Measurements from ENCODE around the gene TRNAU1AP. TPM values are rescaled to one million over a fixed set of nuclear protein-coding genes. Genes with fewer than 3 reads are reported as not detected.
A peak's percentile ranks its signal among the peaks of the same experiment; 100 is the strongest.
"Not testable (repeated sequence)": the region's sequence is repeated elsewhere in the genome, so short reads cannot be mapped to it uniquely, and the experiment has no call there.

The TRNAU1AP gene
- total and polyA plus RNA-seq, 2 of the 13 experiments (the other 11 are each of a cell fraction or from before 2014, with no cell fraction given), result 29.0 to 42.9 TPM

DNA sequence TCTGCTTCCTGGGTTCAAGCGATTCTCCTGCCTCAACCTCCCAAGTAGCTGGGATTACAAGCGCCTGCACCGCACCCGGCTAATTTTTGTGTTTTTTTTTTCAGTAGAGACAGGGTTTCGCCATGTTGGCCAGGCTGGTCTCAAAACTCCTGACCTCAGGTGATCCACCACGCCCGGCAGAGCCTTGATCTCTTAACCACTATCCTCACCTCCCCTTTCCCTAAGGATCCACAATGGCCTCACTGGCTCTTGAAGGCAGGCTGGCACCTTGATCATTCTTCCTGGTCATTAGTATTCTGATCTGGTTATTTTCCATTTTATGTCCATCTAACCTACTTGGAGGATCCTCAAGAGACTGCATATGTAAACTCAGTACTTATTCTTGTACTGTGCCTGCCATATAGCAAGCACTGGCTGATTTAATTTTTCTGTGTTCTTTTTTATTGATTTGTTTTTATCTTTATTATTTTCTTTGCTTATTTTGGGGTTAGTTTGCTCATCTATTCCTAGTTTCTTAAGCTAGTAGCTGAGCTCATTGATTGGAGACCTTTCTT, 40.8 kb upstream of the TRNAU1AP start (continued):
- peak; percentile 99 for TF ChIP-seq RBM22 (optimal IDR thresholded peaks at IDR 0.05; ENCODE audit: low read length)

DNA sequence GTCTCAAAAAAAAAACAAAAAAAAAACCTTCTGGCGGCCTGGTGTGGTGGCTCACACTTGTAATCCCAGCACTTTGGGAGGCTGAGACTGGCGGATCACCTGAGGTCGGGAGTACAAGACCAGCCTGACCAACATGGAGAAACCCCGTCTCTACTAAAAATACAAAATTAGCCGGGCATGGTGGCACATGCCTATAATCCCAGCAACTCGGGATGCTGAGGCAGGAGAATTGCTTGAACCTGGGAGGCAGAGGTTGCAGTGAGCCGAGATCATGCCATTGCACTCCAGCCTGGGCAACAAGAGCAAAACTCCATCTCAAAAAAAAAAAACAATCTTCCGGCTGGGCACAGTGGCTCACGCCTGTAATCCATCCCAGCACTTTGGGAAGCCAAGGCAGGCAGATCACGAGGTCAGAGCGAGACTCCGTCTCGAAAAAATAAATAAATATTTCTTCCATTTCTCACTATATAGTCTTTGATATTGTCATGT, 38.4 kb upstream of the TRNAU1AP start:
- CTCF ChIA-PET (ENCODE audit: low intra/inter-chr PET ratio, low total read pairs); H3K9me3 ChIP-seq (ENCODE audit: low read length); BruUV-seq (replicated peaks); H3K9ac ChIP-seq (ENCODE audit: insufficient read depth, low read depth, low read length); H3K4me2 ChIP-seq (ENCODE audit: low read depth, low read length); DNase-seq (ENCODE audit: low spot score); H3K4me3 ChIP-seq (replicated peaks in 1 of 3; ENCODE audit: insufficient read depth in 1 of 3, low read depth in 2 of 3, low read length in 3 of 3); in situ Hi-C loops (cut with HindIII; ENCODE audit: extremely low pct_ligation_motif_present, low pct_unique_long_range_greater_than_20kb); H2AFZ ChIP-seq (ENCODE audit: low read length); H3K27me3 ChIP-seq (ENCODE audit: control insufficient read depth in 1 of 2, insufficient read depth in 2 of 2, low read length in 2 of 2); FAIRE-seq; ATAC-seq: not testable (repeated sequence)
- Histone ChIP-seq H3K36me3 (replicated peaks in 1 of 2; ENCODE audit: control insufficient read depth in 1 of 2, insufficient read depth in 2 of 2, low read length in 2 of 2) (peaks cover 3 to 23% of the 10 kb centered on the region in 2 experiments), H3K4me1 (ENCODE audit: insufficient read depth, low read length) (peaks cover 51% of the 10 kb centered on the region), H3K27ac (ENCODE audit: extremely low read length, insufficient read depth, low read length) (peak overlapping the region; percentile 24), H3K79me2 (ENCODE audit: insufficient read depth, low read length) (peaks cover 17% of the 10 kb centered on the region), H4K20me1 (ENCODE audit: insufficient read depth, low read length) (peaks cover 65% of the 10 kb centered on the region)
- POLR2A ChIA-PET, result interaction anchor here (1.2 to 1.8 kb wide), 2 partner anchors 9 to 65 kb away, joined by 3 to 8 read pairs; partner anchors contain the start of gene RCC1
- 0 out of 2 replicates have a peak, but pooled peaks have one; percentile 13 for TF ChIP-seq ZNF510 (CRISPR knock-in tag; IDR thresholded peaks at IDR 0.05; ENCODE audit: low read depth)
- TF ChIP-seq, protein P1, sequence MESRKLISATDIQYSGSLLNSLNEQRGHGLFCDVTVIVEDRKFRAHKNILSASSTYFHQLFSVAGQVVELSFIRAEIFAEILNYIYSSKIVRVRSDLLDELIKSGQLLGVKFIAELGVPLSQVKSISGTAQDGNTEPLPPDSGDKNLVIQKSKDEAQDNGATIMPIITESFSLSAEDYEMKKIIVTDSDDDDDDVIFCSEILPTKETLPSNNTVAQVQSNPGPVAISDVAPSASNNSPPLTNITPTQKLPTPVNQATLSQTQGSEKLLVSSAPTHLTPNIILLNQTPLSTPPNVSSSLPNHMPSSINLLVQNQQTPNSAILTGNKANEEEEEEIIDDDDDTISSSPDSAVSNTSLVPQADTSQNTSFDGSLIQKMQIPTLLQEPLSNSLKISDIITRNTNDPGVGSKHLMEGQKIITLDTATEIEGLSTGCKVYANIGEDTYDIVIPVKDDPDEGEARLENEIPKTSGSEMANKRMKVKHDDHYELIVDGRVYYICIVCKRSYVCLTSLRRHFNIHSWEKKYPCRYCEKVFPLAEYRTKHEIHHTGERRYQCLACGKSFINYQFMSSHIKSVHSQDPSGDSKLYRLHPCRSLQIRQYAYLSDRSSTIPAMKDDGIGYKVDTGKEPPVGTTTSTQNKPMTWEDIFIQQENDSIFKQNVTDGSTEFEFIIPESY (CRISPR knock-in tag; IDR thresholded peaks at IDR 0.05), result peak; percentile 93
- 0 out of 2 replicates have a peak, but pooled peaks have one; percentile 35 for TF ChIP-seq ZNF460 (CRISPR knock-in tag; IDR thresholded peaks at IDR 0.05; ENCODE audit: borderline replicate concordance)
- TF ChIP-seq, protein P2, sequence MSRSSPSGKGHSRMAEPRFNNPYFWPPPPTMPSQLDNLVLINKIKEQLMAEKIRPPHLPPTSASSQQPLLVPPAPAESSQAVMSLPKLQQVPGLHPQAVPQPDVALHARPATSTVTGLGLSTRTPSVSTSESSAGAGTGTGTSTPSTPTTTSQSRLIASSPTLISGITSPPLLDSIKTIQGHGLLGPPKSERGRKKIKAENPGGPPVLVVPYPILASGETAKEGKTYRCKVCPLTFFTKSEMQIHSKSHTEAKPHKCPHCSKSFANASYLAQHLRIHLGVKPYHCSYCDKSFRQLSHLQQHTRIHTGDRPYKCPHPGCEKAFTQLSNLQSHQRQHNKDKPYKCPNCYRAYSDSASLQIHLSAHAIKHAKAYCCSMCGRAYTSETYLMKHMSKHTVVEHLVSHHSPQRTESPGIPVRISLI (CRISPR knock-in tag; IDR thresholded peaks at IDR 0.05; ENCODE audit: borderline replicate concordance), result peak; percentile 47; the same call in 1 of the 2 replicates
- intact Hi-C loops (cut with micrococcal nuclease; ENCODE audit: unreplicated experiment), result loop anchor here (10.0 kb wide), 1 partner anchor 360 kb away; no protein-coding TSS in a partner anchor
- WGBS (ENCODE audit: low lambda C conversion rate), result 88% methylated on average over 13 of the region's 13 CpGs
